HG03432 (cell line): ENCODE results near the gene ADAMTS12.

Source experiments
- ATAC-seq: cut with Tn5 transposase; IDR thresholded peaks from one replicate; pipeline ENCODE4 v1.9.1; 2021; ENCODE audit warnings: mild to moderate bottlenecking, moderate library complexity; ENCODE audit not compliant: unreplicated experiment

Gene ADAMTS12

DNA sequence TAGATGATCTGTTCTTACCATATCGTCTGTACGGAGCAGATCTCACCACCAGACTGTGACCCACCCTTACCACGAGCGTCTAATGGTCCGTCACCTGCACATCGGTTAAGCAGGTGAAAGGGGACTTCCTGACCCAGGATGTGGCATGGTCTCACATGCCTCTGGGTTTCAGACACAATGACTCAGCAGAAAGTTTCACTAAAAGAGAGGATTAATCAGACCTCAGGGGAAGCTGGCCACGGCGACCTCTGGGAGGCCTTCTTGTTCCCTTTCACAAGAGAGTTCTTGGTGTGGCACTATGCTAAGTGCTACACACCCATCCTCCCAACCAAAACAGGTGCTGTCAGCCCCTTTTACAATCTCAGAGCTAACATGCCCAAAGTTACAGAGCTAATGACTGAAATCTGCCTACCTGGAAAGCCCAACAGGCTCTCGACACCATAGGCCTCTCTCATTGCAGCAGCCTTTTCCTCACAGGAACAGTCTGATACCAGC, 41.6 kb downstream of the ADAMTS12 start:
- ATAC-seq = peak; percentile 96

DNA sequence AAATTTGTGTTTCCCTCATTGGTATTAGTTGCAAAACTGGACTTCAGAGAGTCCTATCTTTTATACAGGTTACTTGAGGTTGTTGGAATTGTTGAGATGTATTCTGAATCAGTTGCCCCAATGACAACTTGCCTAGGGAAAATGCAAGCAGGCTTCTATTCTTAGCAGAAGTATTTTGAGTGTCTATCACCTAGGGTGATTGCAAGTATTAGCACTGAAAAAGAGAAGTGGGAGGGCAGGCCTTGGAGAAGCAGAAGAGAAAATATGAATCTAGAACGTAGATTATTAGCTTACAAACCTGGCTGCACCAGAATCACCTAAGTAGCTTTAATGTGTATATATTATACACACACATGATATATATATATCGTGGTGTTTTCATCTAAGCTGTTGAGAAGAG, 43.2 kb downstream of the ADAMTS12 start:
- ATAC-seq = peak; percentile 27

DNA sequence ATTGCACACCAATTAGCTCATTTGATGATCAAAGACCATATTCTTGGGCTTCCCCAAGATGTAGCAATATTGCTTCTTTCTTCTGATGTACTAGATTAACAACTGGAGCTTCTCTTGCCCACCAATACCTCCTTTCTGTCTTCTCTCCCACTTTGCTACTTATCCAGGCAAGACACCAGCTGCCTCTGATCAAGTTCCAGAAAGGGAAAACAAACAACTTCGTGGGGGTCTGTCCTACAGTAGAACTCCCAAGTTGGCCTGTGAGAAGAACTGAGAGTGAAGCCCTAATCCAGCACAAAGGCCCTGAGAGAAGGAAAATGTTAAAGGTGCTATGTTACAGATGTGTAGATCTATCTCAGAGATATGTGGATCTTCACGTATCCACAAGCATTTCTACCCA, 44.9 kb downstream of the ADAMTS12 start:
- ATAC-seq = no peak

DNA sequence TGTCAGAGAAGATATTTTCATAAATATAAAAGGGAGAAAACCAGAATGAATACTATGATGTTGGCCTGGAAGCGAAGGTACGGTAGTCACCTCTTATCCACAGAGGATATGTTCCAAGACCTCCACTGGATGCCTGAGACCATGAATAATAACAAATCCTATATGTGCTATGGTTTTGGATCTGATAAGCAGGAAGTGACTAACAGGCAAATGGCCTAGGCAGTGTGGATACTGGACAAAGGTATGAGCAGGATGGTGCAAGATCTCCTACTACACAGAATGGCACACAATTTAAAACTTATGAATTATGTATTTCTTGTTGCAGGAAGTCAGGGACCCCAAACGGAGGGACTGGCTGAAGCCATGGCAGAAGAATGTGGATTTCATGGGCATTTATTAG, 48.2 kb downstream of the ADAMTS12 start:
- no peak for ATAC-seq

DNA sequence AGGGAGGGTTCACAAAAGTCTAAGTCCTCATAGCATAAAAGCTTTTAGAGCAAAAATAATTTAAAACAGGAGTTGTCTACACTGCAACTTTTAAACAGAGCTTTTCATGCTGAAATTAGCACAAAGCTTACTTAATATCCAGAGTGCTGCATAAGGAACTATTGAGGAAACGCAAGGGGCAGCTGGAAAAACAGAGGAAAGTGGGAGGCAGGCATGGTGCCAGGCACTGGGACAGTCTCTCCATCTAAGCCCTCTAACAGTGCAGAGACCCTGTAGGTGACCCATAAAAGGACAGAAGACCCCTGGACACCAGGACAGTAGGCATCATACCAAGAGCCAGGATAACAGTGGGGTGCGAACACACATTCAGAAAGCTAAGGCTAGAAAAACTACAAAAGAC, 49.3 kb downstream of the ADAMTS12 start:
- no peak for ATAC-seq

DNA sequence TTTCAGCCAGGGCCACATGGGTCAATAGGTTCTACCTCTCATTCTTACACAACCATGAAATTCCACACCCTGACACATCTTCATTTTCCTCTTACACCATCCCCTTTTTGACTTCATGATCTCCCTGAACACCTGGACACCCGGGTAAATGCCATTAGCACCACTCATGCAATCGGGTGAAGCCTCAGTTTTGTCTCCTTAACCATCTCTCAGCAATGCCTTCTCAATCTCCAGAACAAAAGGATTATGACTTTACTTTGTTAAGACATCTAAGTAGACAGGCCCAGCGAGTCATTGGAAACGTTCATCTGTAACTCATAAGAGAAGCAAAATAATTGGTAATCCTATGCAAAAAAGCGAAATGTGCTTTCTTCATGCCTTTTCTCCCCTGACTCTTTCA, 49.9 kb downstream of the ADAMTS12 start:
- ATAC-seq = no peak

DNA sequence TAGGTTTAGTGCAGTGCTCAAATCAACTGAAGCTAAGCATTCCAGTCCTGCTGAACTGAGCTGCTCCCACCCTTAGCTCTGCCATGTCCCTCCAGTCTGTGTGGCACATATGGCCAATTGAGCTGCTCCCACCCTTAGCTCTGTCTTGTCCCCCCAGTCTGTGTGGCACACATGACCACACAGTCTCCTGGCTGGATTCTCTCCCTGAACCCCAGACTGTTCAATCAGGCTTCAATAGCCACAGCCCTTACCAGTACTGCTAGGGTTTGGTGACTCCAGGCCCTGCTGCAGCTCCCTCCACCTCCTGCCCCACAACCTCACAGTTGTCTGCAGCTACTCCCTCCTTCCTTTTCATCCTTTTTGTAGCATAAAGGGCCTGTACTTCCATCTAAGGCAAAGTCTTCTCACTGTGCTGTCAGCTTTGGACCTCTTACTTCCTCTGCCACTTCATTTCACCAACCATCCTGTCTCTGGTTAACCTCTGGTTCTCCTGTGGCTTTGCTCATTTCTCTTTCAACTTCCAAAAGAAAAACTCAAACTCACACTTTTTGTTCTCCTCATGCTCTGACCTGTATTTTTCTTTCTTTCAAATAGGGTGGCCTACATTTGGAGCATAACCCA, 50.8 kb downstream of the ADAMTS12 start:
- peak; percentile 91 for ATAC-seq

DNA sequence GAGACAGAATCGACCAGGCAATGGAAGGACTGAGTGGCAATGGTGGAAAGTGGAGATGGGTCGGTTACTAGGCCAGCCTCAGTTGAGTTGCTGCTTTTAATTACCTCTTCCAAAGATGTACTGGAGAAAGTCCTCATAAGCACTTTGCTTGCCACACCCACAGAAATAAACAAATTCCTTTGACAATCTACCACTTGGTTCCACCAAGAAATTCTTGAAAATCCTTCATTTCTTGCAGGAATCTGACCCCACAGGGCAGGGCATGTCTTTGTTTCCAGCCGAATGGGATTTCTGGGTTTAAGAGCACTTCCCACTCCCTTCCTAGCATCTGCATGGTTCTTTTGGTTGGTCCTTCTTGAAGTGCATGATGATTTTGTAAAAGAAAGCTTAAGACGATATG, 54.5 kb downstream of the ADAMTS12 start:
- ATAC-seq = no peak

DNA sequence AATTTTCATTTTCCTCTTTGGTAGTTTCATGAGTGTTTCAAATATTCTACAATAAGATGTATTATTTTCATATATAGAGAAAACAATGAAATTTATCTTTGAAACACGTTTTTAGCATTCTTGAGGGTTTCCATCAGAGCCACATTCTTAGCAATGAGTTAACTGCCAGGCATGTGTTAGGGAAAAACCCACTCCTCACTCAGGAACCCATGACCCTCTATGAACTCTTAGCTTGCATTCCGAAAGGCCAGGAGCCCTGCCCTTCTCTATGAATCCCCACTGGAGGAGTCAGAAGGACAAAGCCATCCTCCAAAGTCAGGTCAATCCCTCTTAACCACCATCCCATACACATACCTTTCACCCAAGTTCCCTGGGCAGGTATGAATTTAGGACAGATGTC, 57.5 kb downstream of the ADAMTS12 start:
- ATAC-seq = no peak

DNA sequence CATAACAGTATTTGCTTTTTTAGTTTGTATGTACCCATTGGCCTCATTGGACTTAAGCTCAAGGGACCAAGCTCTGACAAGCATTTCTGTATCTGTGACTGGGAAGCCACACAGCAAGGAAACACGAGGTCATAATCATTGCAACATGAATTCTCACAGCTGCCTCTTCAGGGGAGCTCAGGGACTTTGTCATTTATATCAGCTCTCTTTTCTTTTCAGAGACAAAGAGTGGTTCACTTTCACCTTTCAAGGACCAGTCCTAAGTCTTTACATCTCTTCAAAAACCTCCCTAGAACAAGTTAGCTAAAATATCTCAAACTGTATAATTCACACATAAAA, 58.6 kb downstream of the ADAMTS12 start:
- ATAC-seq = no peak

DNA sequence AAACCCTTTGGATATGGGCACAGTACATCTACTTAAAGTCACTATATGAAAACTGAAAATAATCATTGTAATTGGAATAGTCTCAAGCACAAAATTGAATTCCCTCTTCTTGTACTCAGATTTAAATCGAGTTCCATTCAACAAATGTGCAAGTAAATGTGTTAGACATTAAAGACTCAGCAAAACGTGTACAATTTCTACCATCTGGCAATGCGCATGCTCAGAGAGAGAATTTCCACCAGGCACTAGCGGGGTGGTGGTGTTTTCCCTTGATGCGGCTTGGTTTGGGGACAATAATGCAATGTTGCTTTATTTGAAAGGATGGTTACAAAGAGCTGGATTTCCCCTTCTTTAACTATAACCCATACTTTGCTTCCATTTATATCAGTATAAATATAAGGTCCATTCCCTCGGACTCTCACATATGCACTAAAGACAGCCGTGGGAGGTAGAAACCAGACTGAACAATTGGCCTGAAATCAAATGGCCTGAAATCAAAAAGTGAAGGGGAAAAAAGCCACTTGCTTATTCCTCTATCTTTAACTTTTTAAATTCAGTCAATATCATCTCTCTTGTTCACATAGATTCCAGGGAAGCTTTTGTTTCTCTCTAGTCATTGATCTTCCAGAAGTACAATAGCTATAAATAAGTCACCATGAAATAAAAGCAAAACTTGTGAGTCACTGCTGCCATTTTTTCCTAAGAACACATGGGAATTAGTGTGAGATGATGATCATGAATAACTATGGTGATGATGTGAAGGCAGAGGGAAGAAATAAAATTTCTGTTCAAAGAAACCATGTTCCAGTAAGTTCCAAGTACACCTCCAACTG, 59.2 kb downstream of the ADAMTS12 start:
- no peak for ATAC-seq

DNA sequence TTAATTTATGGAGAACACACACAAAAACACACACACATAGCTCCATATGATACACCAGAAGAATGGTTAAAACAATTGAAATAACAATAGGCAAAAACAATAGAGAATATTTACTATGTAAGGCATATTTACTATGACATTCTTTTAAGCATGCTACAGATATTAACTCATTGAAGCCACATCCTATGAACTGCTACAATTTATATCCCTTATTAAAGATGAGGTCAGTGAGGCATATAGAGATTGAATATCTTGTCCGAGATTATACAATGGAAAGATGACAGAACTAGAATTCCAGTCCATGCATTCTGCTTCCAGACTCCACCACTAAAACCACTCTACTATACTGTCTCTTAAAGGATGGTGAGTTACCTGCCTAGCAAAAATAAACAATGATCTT, 60.7 kb downstream of the ADAMTS12 start:
- no peak for ATAC-seq

DNA sequence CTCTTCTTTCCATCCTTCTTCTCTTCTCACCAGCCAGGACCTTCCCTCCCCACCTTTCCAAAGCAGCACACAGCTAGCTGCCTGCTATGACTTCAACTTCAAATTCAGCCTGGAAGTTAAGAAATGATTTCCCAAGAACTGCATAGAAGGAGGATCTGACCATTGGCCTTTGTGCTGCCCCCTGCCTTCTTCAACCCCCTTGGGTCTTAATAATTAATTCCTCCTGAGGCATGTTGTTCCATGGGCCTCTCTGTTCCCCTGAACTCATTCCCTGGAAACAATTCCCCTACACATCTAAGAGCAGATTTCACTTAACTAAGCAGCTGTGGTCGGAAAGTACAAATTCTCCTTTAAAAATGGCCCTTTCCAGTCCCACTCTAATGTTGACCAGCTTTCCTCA, 62.4 kb downstream of the ADAMTS12 start:
- no peak for ATAC-seq

DNA sequence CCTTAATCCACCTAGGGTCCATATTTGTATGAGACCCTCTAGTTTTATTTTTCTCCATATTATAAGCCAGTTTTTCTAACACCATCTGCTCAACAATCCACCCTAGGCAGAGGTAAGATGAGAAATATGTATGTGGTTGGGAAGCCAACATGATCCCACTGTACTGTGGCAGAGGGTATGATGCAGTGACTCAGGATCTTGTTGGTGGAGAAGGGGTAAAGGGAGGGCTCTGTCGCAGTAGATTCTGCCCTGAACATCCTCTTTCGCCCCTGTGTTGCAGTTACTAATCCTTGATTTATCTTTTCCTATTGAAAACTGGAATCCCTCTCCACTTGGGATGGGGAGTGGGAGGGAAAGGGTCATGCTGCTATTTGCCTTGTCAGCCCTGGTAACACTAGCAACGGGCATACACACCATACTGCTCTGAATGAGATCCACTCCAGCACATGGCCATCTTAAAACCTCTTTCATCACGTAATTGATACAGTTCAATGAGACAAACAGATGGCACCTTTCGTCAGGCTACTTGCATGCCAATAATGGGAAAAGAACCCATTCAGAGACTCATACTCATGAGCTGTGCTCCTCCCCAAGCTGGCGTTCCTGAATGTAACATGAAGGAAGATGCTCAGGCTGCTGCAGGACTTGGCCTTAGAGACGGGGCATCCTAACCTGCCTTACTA, 63.0 kb downstream of the ADAMTS12 start:
- ATAC-seq = no peak

DNA sequence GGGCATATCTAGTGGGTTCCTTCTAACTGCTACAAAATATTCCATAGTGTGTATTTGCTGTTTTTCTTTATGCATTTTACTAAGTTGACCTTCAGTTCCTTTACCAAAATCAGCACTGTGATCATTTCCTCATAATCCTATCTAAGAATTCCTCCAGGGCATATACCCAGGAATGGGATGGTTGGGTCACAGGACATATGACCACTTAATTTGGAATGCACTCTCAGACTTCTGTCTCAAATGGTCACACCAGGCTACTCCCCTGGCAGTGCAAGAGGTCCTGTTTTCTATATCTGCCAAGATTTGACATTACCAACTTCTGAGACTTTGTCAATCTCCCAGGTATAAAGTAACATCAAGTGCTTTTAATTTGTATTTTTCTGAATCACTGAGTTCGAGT, 63.9 kb downstream of the ADAMTS12 start:
- ATAC-seq = no peak

DNA sequence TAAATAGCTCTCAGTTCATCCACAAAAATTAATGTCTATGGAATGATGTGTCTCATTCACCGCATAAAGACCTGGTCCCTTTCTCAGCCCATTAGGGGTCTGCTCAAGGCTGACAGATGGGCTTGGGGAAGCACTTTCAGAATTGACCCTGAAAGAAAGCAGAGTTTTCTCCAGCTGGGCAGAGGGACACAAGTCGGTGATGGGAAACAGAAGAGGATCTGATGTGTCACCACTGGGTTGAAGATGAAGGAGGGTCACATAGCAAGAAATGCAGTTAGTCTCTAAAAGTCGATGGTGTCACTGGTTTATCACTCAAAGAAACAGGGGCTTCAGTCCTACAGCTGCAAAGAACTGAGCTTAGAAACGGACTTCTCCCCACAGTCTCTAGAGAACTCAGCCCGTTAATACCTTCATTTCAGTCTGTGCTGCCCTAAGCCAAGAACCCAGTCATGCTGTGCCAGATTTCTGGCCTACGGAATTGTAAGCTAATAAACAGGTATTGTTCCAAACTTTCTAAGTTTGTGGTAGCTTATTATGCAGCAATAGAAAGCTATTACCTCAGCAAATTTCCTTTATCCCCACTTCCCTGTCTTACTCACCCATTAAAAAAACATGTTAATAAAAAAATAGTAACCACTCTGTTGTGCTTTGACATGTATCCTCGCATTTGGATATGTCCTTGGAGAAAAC, 64.6 kb downstream of the ADAMTS12 start:
- no peak for ATAC-seq

DNA sequence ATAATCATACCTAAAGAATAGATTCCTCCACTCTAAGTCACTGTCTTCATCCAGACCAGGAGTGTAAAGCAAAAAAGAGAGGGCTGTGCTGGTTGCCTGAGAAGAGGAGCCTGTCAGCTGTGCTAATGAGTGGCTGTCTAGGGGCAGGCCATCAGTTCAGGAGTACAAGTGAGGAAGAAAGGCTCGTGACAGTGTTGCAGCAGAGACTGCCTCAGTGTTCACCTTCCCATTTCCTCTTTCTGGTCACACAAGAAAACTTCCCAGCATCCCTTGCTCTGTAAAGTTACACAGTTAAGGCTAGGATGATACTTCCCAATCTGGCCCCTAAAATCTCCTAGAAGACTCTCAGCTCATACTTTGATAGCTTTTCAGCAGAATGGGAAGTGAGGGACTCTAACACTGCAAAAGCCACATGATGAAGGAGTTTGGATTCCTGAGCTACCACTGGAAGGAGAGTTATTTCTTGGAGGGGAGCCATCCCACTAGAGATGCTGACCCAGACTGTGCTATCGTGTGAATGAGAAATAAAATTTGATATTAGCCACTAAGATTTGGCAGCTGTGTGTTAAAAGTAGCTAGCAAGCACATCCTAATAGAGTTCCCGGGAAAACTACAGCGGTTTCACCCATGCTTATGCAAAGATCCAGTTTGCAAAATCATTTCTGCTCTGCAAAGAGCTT, 67.1 kb downstream of the ADAMTS12 start:
- peak; percentile 89 for ATAC-seq

DNA sequence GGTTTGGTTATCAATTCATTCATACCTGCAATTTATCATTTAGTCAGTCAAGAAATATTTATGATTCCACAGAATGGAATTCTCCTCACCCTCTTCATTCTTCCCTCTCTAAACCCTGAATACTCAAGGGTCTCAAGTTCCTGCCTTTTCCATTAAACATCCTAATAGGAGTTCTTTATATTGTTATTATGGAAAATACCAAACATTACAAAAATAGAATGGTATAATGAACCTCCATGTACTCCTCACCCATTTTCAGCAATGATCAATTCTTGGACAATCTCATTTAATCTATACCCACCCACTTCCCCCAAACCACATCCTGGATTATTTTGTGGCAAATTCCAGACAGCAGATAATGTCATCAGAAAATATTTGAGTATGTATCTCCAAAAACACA, 74.5 kb downstream of the ADAMTS12 start:
- ATAC-seq = no peak

DNA sequence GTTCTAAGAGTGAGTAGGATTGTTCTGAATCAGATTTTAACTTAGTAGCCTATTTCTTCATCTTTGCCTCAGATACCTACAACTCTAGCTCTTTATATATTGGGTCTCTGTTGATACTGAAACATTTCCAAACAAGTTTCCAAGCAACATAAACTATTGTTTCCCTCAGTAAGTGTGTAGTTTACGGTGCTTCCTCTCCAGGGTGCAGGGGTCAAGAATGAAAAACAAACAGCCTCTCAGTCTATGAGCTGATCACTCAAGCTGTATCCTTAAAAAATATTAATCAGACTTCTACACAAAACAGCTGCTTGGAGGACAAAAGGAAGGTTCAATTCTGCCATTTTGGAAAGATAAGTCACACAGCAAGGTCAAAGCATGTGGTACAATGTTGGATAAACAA, 75.0 kb downstream of the ADAMTS12 start:
- no peak for ATAC-seq

DNA sequence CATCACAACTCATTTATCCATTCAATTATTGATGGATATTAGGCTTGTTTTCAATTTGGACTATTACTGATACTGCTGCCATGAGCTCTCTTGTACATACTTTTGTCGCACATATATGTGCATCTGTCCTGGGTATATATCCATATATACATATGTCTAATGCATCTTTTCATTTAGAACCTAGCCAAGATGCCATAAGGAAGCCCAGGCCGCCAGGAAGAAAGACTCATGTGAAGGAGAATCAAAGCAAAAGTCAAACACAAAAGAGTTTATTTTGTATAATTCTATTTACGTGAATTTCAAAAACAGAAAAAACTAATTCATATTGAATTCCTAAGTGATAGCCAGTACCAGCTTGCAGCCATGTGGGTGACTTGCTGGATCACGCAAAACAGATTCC, 79.0 kb downstream of the ADAMTS12 start:
- no peak for ATAC-seq
